ENCODE results near the gene CS. TPM values are rescaled to one million over a fixed set of nuclear protein-coding genes. Genes with fewer than 3 reads are reported as not detected.

Gene CS
- polyA plus RNA-seq, 6 donors from 2014 or later, result 60.8 to 88.7 (median 72.1) TPM

- Mint-ChIP-seq H3K27me3 (no peaks in the 10 kb centered on the region), H3K4me3 (peak overlapping the region in 7 of 8 donors; percentile 83 to 100 (median 97)), H3K9me3 (no peaks in the 10 kb centered on the region), H3K27ac (peak overlapping the region; percentile 45 to 100 (median 79)), H3K4me1 (peaks cover 37 to 54% (median 46%) of the 10 kb centered on the region in 3 donors), H3K36me3 (no peaks in the 10 kb centered on the region)
- ATAC-seq (ENCODE audit: low read depth in 2 of 2) (no peak), DNase-seq (no peak)
These were observed 75.2 kb downstream of the CS start for GRCh38 chr12:56224954-56225353.

GRCh38 chr12:56224102-56224701 is 75.9 kb downstream of the CS start, which contains the start of gene NABP2:
Gene NABP2 (plus strand): TSS chr12:56224342. CDS start chr12:56224857, 515 bp downstream.
- peak; percentile 61 to 63 for ATAC-seq (ENCODE audit: low read depth in 2 of 2)
- H3K9me3 Mint-ChIP-seq, result no peaks in the 10 kb centered on the region
- H3K4me1 Mint-ChIP-seq, result peaks cover 37 to 57% (median 46%) of the 10 kb centered on the region in 3 donors
- peak; percentile 92 for DNase-seq
- H3K36me3 Mint-ChIP-seq, result no peaks in the 10 kb centered on the region
- no peaks in the 10 kb centered on the region for H3K27me3 Mint-ChIP-seq
- H3K27ac Mint-ChIP-seq, result peak within 1 kb of the TSS; percentile 82 to 100 (median 100)
- peak within 1 kb of the TSS; percentile 83 to 100 (median 98) for H3K4me3 Mint-ChIP-seq

- Mint-ChIP-seq H3K36me3 (no peaks in the 10 kb centered on the region), H3K9me3 (no peaks in the 10 kb centered on the region), H3K27me3 (no peaks in the 10 kb centered on the region), H3K4me1 (peaks cover 37 to 57% (median 46%) of the 10 kb centered on the region in 3 donors), H3K27ac (peak overlapping the region; percentile 75 to 100 (median 94)), H3K4me3 (peak overlapping the region; percentile 83 to 100 (median 97))
- ATAC-seq (ENCODE audit: low read depth in 2 of 2), result no peak
- DNase-seq, result no peak
These were observed 76.5 kb downstream of the CS start for GRCh38 chr12:56223571-56224101.

- Mint-ChIP-seq H3K4me3 (peak overlapping the region; percentile 97 to 100 (median 99)), H3K27me3 (no peaks in the 10 kb centered on the region), H3K27ac (peak overlapping the region; percentile 100), H3K4me1 (peaks cover 37 to 65% (median 46%) of the 10 kb centered on the region in 3 donors), H3K36me3 (no peaks in the 10 kb centered on the region), H3K9me3 (no peaks in the 10 kb centered on the region)
- no peak for ATAC-seq (ENCODE audit: low read depth in 2 of 2)
- DNase-seq, result no peak
These were observed 77.6 kb downstream of the CS start for GRCh38 chr12:56222531-56222895.

- peak within 1 kb of the TSS; percentile 100 for H3K27ac Mint-ChIP-seq
- H3K27me3 Mint-ChIP-seq, result no peaks in the 10 kb centered on the region
- ATAC-seq (ENCODE audit: low read depth in 2 of 2), result peak; percentile 73 to 78
- no peaks in the 10 kb centered on the region for H3K36me3 Mint-ChIP-seq
- peak; percentile 93 for DNase-seq
- peaks cover 37 to 65% (median 46%) of the 10 kb centered on the region in 3 donors for H3K4me1 Mint-ChIP-seq
- H3K4me3 Mint-ChIP-seq, result peak within 1 kb of the TSS; percentile 97 to 100 (median 99)
- no peaks in the 10 kb centered on the region for H3K9me3 Mint-ChIP-seq
These were observed 78.2 kb downstream of the CS start, which contains the start of gene RNF41 for GRCh38 chr12:56221757-56222530. Gene RNF41 (minus strand): TSS chr12:56221922. CDS start chr12:56214047, 7,875 bp downstream.

Other genes starting within 250 kb of the CS start
- gene ERBB3, start 220.2 kb downstream of the CS start, polyA plus RNA-seq (ENCODE audit: low read depth in 6 of 6), result not detected
- gene PA2G4, start 195.8 kb downstream of the CS start, polyA plus RNA-seq (ENCODE audit: low read depth in 6 of 6), result 100 to 1,000 TPM; 124 to 141 (median 132) TPM
- gene RPL41, start 183.7 kb downstream of the CS start, polyA plus RNA-seq (ENCODE audit: low read depth in 6 of 6), result 1,000 to 10,000 TPM; 5,503 to 9,903 (median 8,851) TPM
- gene ZC3H10, start 182.1 kb downstream of the CS start, polyA plus RNA-seq (ENCODE audit: low read depth in 6 of 6), result 1 to 10 TPM; 1.0 to 7.8 (median 3.4) TPM
- 100 to 1,000 TPM; 145 to 293 (median 196) TPM for gene ESYT1, start 172.1 kb downstream of the CS start, polyA plus RNA-seq (ENCODE audit: low read depth in 6 of 6)
- gene MYL6B, start 147.7 kb downstream of the CS start, polyA plus RNA-seq (ENCODE audit: low read depth in 6 of 6), result 10 to 100 TPM; 14.2 to 35.1 (median 20.2) TPM
- gene MYL6, start 142.0 kb downstream of the CS start, polyA plus RNA-seq (ENCODE audit: low read depth in 6 of 6), result 1,000 to 10,000 TPM; 1,680 to 2,679 (median 1,914) TPM
- gene SMARCC2, start 110.8 kb downstream of the CS start, polyA plus RNA-seq (ENCODE audit: low read depth in 6 of 6), result 100 to 1,000 TPM in 1 of 6 donors, 10 to 100 TPM in 5; 33.3 to 112 (median 64.8) TPM
- gene RNF41, start 78.4 kb downstream of the CS start, polyA plus RNA-seq (ENCODE audit: low read depth in 6 of 6), result 100 to 1,000 TPM in 5 of 6 donors, 10 to 100 TPM in 1; 95.2 to 136 (median 109) TPM
- 1 to 10 TPM in 5 of 6 donors, under 1 TPM in 1; 0.73 to 5.7 (median 3.9) TPM for gene NABP2, start 76.0 kb downstream of the CS start, polyA plus RNA-seq (ENCODE audit: low read depth in 6 of 6)
- gene SLC39A5, start 70.3 kb downstream of the CS start, polyA plus RNA-seq (ENCODE audit: low read depth in 6 of 6), result not detected
- gene ANKRD52, start 41.9 kb downstream of the CS start, polyA plus RNA-seq (ENCODE audit: low read depth in 6 of 6), result 10 to 100 TPM in 3 of 6 donors, 1 to 10 TPM in 3; 2.3 to 13.2 (median 8.0) TPM
- gene COQ10A, start 33.4 kb downstream of the CS start, polyA plus RNA-seq (ENCODE audit: low read depth in 6 of 6), result 10 to 100 TPM in 5 of 6 donors, 1 to 10 TPM in 1; 9.5 to 16.6 (median 14.2) TPM
- 100 to 1,000 TPM; 134 to 210 (median 152) TPM for gene CNPY2, start 15.7 kb upstream of the CS start, polyA plus RNA-seq (ENCODE audit: low read depth in 6 of 6)
- gene PAN2, start 33.7 kb upstream of the CS start, polyA plus RNA-seq (ENCODE audit: low read depth in 6 of 6), result 10 to 100 TPM in 5 of 6 donors, 1 to 10 TPM in 1; 10.0 to 15.3 (median 13.6) TPM
- 10 to 100 TPM in 4 of 6 donors, 1 to 10 TPM in 2; 8.0 to 15.6 (median 12.9) TPM for gene IL23A, start 38.6 kb upstream of the CS start, polyA plus RNA-seq (ENCODE audit: low read depth in 6 of 6)
- 100 to 1,000 TPM; 119 to 150 (median 131) TPM for gene STAT2, start 59.8 kb upstream of the CS start, polyA plus RNA-seq (ENCODE audit: low read depth in 6 of 6)
- gene APOF, start 62.5 kb upstream of the CS start, polyA plus RNA-seq (ENCODE audit: low read depth in 6 of 6), result not detected
- 10 to 100 TPM; 16.8 to 30.5 (median 25.8) TPM for gene TIMELESS, start 149.1 kb upstream of the CS start, polyA plus RNA-seq (ENCODE audit: low read depth in 6 of 6)
- not detected for gene MIP, start 154.3 kb upstream of the CS start, polyA plus RNA-seq (ENCODE audit: low read depth in 6 of 6)
- gene SPRYD4, start 168.2 kb upstream of the CS start, polyA plus RNA-seq (ENCODE audit: low read depth in 6 of 6), result 1 to 10 TPM in 5 of 6 donors, under 1 TPM in 1; 0.59 to 2.6 (median 2.0) TPM
- 1 to 10 TPM in 3 of 6 donors, under 1 TPM in 2, not detected in 1; 0.95 to 1.9 (median 1.6) TPM for gene GLS2, start 187.8 kb upstream of the CS start, polyA plus RNA-seq (ENCODE audit: low read depth in 6 of 6)
- 1 to 10 TPM in 1 of 6 donors, under 1 TPM in 5; 0.03 to 6.0 (median 0.54) TPM for gene RBMS2, start 221.5 kb upstream of the CS start, polyA plus RNA-seq (ENCODE audit: low read depth in 6 of 6)

Data from naive B cell (primary cell).